Chondrocyte (in vitro differentiated cells): ENCODE data around the gene ACYP2. TPM values are rescaled to one million over a fixed set of nuclear protein-coding genes. Genes with fewer than 3 reads are reported as not detected.

ENCODE experiments used
- DNase-seq: peaks from one replicate; pipeline ENCODE4 v3.0.0; 2021; ENCODE audit warnings: mixed read lengths, low spot score
- H3K27ac Mint-ChIP-seq: one replicate; pipeline ENCODE4 v1.8.0; 2021; ENCODE audit warnings: mild to moderate bottlenecking, moderate library complexity, mixed read lengths; ENCODE audit not compliant: unreplicated experiment
- H3K27me3 Mint-ChIP-seq: 2 replicates; pipeline ENCODE4 v1.8.0; 2021; ENCODE audit warnings: low read depth, mixed read lengths
- H3K36me3 Mint-ChIP-seq: 2 replicates; pipeline ENCODE4 v1.8.0; 2021; ENCODE audit warnings: low read depth, mixed read lengths
- H3K4me1 Mint-ChIP-seq: 2 replicates; pipeline ENCODE4 v1.8.0; 2021; ENCODE audit warnings: low read depth, mild to moderate bottlenecking, mixed read lengths
- H3K4me3 Mint-ChIP-seq: one replicate; pipeline ENCODE4 v1.8.0; 2021; ENCODE audit warnings: mild to moderate bottlenecking, moderate library complexity, mixed read lengths; ENCODE audit not compliant: unreplicated experiment
- H3K9me3 Mint-ChIP-seq: 2 replicates; pipeline ENCODE4 v1.8.0; 2021; ENCODE audit warnings: low read depth, mixed read lengths
- CTCF ChIP-seq: fragments of 200-600 bp; sonication (generic); IDR thresholded peaks from 2 replicates; pipeline ENCODE4 v1.5.0; 2021; ENCODE audit warnings: antibody characterized with exemption, mild to moderate bottlenecking, moderate library complexity
- total RNA-seq: library from RNA; stranded (reverse); gene quantifications from 3 replicates; pipeline ENCODE4 v1.2.1, GENCODE V29; 2021

ACYP2 gene
- total RNA-seq, 1 donor from 2014 or later = 6.5 TPM

GRCh38 chr2:54233832-54234649 is 118.6 kb downstream of the ACYP2 start:
- no peak overlapping the region for H3K27ac Mint-ChIP-seq
- peaks cover 6% of the 10 kb centered on the region for H3K36me3 Mint-ChIP-seq
- peaks cover 9% of the 10 kb centered on the region for H3K9me3 Mint-ChIP-seq
- no peak overlapping the region for H3K4me3 Mint-ChIP-seq
- TF ChIP-seq CTCF = no peak
- H3K4me1 Mint-ChIP-seq = peaks cover 7% of the 10 kb centered on the region
- H3K27me3 Mint-ChIP-seq = no peaks in the 10 kb centered on the region
- DNase-seq = no peak

GRCh38 chr2:54237428-54237827 is 122.0 kb downstream of the ACYP2 start:
- peaks cover 25% of the 10 kb centered on the region for H3K4me1 Mint-ChIP-seq
- no peaks in the 10 kb centered on the region for H3K27me3 Mint-ChIP-seq
- no peak overlapping the region for H3K4me3 Mint-ChIP-seq
- H3K9me3 Mint-ChIP-seq = peaks cover 8% of the 10 kb centered on the region
- peaks cover 6% of the 10 kb centered on the region for H3K36me3 Mint-ChIP-seq
- no peak overlapping the region for H3K27ac Mint-ChIP-seq
- no peak for TF ChIP-seq CTCF
- DNase-seq = no peak

DNA sequence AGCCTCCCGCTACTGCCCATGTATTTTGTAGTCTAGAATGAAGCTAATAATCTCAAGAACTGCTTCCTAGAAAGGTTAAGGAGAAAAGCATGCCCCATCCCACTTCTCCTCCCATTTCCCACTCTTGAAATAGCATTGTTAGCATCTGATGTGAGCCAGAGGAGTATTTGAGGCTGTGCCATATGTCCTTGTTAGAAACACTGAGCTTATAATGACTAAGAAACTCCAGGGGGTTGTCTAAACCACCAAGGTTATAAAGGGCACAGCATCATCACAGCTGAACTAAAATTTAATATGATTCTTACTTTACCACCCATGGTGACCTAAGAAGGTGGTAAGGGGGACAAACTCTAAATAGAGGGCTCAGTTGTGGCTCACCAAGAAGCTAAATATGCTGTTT is 124.0 kb downstream of the ACYP2 start:
- Mint-ChIP-seq H3K27me3 (no peaks in the 10 kb centered on the region), H3K27ac (peak overlapping the region; percentile 15), H3K4me3 (no peak overlapping the region)

GRCh38 chr2:54240515-54241469 is 125.4 kb downstream of the ACYP2 start:
- no peak for TF ChIP-seq CTCF
- Mint-ChIP-seq H3K27me3 (no peaks in the 10 kb centered on the region), H3K4me1 (peaks cover 32% of the 10 kb centered on the region), H3K4me3 (no peak overlapping the region), H3K9me3 (peaks cover 11% of the 10 kb centered on the region), H3K27ac (peak overlapping the region; percentile 66), H3K36me3 (peaks cover 4% of the 10 kb centered on the region)
- DNase-seq = no peak

More for the DNA sequence above, 124.0 kb downstream of the ACYP2 start:
- peaks cover 6% of the 10 kb centered on the region for H3K9me3 Mint-ChIP-seq
- TF ChIP-seq CTCF = no peak
- H3K36me3 Mint-ChIP-seq = peaks cover 4% of the 10 kb centered on the region
- DNase-seq = no peak
- H3K4me1 Mint-ChIP-seq = peaks cover 25% of the 10 kb centered on the region

DNA sequence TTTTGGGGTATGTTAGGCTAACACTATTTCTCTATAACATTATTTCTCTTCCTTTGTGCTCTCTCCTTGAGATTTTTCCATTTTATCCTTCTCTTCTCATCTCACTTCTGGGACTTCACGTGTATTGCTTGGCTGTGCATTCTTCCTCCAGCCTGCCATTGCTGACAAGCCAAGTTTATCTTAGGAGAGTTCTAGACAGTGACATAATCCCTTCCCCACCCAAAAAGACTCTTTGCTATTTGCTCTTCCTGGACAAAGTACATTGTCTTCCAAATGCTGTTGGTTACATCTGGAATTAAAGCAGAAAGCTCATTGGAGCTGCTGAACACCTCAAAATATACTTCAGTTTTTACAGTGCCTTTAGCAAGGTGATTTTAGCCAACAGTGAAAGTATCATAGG is 131.7 kb downstream of the ACYP2 start:
- Mint-ChIP-seq H3K9me3 (peaks cover 6% of the 10 kb centered on the region), H3K36me3 (peaks cover 4% of the 10 kb centered on the region), H3K27me3 (no peaks in the 10 kb centered on the region), H3K4me3 (no peak overlapping the region), H3K4me1 (peaks cover 13% of the 10 kb centered on the region), H3K27ac (peak overlapping the region; percentile 42)
- no peak for TF ChIP-seq CTCF
- DNase-seq = no peak
